HG03565 (cell line): Measurements from ENCODE around the gene KRTAP6-2.

Experiments used
- ATAC-seq: cut with Tn5 transposase; IDR thresholded peaks from one replicate; pipeline ENCODE4 v1.9.1; 2021; ENCODE audit warnings: mild to moderate bottlenecking, moderate library complexity; ENCODE audit not compliant: unreplicated experiment

KRTAP6-2 gene, protein sequence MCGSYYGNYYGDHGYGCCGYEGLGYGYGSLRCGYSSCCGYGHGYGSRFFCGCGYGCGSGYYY

DNA sequence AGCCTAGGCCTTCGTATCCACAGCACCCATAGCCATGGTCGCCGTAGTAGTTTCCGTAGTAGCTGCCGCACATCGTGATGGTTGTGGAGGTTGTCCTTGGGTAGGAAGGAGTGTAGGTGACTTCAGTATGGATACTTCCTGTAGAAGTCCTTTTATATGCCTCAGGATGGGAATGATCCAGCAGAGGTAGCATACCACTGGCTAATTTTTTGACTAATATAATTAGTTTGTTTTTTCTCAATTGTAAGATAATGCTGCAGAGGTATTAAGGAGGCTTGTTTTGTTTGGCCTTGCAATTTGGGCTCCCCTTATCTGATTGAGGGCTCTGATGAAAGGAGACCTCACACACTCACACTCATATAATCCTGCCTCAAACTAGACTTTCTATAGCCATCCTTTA, at the start of gene KRTAP6-2:
TSS of gene KRTAP6-2 (minus strand) at position 101 of the 400 bp plus-strand sequence. CDS start at position 73, 28 bp downstream.
- ATAC-seq: no peak

DNA sequence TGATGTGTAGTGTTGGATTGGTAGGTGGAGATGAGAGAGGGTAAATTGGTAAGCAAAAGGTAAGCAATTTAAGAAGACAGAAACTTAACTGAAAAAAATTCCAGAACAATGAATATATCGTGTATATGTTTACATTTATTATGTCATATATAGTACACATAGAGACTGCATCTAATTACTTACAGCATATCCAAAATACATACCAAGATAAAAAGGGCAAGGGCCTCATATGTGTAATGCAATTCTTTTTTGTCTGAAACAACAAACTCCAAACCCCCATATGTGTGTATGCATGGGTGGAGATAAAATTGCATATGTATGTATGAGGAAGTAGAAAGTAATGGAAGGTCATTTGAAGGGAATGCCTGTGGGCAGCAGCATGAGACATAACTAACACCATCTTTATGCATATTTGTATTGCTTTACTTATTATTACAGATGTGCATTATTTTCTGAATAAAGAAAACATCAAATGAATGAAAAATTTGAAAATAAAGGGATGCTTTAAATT, 48.3 kb upstream of the KRTAP6-2 start:
- no peak for ATAC-seq

DNA sequence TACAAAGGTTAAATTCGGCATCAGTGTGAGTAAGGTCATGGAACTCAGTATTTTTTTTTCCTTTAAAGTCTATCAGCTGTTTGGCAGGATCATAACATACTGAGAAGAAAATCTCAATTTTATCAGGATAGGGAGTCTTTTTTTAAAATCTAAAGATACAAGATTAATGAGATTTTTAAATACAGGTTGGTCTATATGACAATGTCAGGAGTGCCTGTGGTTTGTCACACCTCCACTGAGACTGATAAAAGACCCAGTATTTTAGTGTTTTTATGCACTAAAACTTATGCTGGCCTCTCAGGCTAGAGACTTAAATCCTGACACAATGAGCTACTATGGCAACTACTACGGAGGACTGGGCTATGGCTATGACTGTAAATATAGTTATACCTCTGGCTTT, 43.9 kb upstream of the KRTAP6-2 start, which contains the start of gene KRTAP20-3:
TSS of gene KRTAP20-3 (plus strand) at position 301 of the 400 bp plus-strand sequence.
- ATAC-seq: no peak

DNA sequence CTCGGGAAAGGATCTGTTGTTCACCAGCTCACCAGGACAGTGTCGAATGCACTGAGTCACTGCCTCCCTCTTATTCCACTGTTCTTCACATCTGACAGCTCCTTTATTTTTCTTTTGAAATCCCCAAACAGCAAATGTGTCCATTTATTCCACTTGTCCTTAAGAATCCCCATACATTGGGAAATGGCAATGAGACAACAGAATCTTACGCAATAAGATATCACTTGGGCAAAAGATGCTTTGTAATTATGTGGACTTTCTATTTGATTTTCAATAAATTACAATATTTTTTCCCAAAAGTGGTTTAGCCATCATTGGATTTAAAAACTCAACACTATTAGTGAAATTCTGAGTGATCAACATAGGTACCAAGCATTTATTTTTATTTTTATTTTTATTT, 40.0 kb upstream of the KRTAP6-2 start:
- ATAC-seq: no peak

DNA sequence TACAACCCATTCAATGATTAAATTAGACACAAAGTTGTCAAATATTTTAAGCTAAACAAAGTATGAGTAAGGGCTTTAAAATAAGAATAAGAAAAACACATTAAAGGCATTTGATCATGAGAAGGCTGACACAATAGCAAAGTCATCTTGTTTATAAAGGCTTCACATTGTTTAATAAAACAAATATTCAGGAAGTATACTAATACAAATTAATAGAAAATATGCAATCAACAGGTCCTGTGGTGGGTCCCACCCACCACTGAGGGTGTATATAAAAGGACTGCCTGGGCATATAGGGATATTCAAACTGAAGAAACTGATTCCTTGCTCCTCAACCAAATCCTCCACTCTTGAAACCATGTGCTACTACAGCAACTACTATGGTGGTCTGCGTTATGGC, 36.2 kb upstream of the KRTAP6-2 start, which contains the start of gene KRTAP20-2:
TSS of gene KRTAP20-2 (plus strand) at position 301 of the 400 bp plus-strand sequence. CDS start at position 359, 58 bp downstream.
- no peak for ATAC-seq

DNA sequence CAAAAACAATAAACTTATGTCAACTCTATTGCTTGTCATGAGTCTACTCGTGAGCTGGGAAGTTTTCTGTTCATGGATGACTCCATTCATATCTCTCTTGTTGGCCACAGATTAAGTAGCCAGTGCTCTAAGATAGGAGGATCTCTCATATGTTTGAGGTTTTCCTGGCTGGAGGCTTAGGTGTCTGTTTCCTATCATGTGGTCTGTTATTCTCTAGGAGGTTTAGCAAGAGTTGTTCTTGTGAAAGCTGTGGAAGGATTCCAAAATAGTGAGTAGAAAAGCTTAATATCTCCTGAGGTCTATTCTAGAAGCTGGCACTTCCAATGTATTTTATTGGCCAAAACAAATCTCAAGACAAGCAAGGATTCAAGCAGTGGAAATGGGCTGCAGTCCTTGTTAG, 30.5 kb upstream of the KRTAP6-2 start:
- no peak for ATAC-seq

DNA sequence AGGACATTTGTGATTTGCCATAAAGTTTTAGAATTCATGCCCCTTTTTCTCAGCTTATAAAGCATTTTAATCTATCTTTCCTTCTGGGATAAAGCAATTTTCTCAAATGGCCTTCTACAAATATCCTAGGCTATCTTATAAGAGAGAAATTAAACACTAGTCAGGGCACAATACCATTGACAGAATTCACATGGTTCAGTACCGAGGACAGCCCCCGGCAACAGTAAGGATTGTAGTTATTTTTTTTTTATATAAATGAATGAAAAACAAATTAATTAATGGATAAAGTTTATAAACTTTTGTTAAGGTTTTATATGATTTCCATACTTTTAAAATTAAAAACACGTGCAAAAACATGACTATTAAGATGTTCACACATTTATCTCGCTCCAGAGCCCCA, 29.4 kb upstream of the KRTAP6-2 start:
- ATAC-seq: no peak

DNA sequence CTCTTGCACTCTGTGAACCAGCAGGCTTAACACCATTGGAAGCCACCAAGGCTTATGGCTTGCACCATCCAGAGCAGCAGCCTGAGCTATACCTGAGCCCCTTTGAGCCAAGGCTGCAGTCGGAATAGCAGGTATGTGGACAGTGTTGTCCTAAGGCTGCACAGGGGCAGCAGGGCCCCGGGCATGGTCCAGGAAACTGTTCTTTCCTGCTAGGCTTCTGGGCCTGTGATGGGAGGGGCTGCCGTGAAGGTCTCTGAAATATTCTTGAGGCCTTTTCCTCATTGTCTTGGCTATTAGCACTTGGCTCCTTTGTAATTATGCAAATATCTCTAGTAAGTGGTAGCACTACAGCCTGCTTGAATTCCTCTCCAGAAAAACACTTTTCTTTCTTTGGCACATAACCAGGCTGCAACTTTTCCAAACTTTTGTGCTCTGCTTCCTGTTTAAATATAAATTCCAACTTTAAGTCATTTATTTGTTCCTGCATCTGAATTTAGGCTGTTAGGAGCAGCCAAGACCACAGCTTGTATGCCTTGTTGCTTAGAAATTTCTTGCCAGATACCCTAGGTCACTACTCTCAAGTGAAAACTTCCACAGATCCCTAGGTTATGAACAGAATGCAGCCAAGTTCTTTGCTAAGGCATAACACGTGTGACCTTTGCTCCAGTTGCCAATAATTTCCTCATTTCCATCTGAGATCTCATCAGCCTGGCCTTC, 26.9 kb upstream of the KRTAP6-2 start:
- no peak for ATAC-seq

DNA sequence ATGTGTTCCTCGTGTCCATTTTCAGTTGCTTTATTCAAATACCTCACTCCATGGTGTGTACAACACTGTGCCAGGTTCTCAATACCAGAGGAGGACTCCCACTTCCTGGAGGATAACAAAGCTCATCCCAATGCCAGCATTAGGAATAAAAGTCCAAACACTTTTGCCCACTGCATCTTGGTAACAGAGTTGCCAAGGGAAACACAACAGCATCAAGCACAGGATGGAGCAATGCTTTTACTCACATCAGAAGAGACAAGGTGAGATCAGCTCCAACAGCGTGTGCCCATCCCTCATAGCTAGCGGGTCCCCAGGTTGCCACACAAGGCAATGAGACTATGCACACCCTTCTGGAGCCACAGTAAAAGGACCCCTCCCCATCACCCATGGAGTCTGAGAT, 24.7 kb upstream of the KRTAP6-2 start:
- no peak for ATAC-seq

DNA sequence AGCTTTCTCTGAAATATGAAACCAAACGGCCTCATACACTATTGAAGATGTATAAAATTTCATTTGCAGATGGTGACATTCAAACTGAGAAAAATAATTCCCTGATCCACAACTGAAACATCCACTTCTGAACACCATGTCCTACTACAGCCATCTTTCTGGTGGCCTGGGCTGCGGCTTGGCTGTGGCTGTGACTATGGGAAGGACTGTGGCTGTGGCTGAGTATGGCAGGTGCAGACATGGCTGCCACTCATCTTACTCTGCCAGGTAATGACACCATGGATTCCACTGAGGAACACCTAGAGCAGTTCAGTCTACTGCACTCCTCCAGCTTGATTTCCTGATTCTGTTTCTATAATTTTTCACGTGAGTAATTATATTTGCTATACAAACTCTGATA, 21.8 kb upstream of the KRTAP6-2 start, which contains the start of gene KRTAP20-4:
TSS of gene KRTAP20-4 (plus strand) at position 106 of the 400 bp plus-strand sequence.
- no peak for ATAC-seq

DNA sequence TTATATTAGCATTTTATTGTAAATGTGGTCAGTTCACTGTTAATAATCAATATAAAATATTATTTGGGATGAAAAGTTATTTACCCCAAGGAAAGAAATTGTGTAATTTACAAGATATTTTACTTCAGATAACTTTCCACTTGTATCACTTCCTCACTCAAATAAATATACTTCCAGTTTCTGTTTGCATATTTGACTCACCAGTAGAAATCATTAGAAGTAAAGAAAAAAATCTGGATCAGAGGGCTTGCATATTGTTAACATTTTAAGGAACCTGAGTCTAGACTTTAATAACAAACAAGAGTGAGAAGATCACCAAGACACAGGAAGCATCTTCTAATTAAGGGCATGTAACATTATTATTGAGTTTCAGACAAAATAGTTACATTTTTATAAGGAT, 21.4 kb upstream of the KRTAP6-2 start:
- no peak for ATAC-seq

DNA sequence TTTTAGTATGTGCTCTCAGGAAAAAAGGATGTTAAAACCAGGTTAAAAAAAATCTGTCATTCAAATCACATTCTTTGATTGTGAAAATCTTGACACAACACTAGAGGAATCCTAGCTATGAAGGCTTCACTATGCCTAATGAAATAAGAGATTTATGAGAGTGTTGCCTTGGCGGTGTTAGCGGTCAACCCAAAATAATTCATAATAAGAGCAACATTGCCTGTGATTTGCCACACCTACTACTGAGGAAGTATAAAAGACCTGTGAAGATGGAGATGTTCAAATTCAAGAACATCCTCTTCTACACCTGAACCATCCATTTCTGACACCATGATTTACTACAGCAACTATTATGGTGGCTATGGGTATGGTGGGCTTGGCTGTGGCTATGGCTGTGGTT, 17.4 kb upstream of the KRTAP6-2 start, which contains the start of gene KRTAP20-1:
TSS of gene KRTAP20-1 (plus strand) at position 301 of the 400 bp plus-strand sequence. CDS start at position 331, 30 bp downstream.
- ATAC-seq: no peak

DNA sequence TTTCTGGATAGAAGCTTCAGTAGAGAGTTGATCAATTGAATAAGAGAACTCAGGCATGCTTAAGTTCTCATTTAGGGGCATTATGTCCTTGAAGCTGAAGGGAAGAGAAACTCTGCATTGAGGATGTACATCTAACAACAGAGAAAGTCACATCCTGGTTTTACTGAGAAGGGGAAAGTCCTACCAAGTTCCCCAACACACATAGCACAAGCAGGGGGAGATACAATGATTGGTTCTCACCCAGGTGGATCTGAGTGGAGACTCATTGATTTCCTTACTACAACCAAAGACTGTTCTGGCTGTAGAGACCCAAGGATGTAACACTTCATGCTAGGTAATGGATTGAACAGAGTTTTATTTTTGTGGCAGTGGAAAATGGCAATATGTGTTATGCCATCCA, 16.5 kb upstream of the KRTAP6-2 start:
- ATAC-seq: no peak

DNA sequence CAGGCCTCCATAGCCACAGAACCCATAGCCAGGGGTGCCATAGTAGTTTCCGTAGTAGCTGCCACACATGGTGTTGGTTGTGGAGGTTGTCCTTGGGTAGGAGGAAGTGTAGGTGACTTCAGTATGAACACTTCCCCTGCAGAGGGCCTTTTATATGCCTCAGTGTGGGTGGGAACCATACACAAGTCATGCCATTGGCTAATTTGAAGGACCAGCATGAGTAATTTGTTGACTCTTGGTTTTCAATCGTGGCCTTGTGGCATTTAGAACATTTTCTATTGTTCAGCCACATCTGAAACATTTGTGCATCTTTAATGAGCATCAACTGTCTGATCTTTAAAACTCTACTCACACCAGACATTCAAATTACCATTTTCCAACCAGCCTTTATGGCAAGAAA, 15.1 kb upstream of the KRTAP6-2 start, which contains the start of gene KRTAP6-1:
TSS of gene KRTAP6-1 (minus strand) at position 95 of the 400 bp plus-strand sequence. CDS start at position 69, 26 bp downstream.
- ATAC-seq: no peak

DNA sequence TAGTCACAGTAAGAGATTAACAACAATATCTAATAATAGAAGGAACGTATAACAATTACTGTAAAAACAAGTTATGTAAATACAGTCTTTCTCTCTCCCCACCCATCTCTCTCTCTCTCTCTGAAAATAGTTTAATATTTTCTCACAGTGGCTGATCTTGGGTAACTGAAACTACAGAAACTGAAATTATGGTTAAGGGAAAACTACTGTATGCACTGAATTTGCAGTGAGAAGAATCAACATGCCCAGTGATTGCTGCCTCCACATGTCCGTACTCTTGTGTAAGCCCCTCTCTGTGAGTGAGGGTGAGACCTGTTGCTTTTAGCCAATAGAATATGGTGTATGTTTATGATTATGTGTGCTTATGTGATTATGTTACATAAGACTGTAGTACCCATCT, 13.4 kb upstream of the KRTAP6-2 start:
- no peak for ATAC-seq

DNA sequence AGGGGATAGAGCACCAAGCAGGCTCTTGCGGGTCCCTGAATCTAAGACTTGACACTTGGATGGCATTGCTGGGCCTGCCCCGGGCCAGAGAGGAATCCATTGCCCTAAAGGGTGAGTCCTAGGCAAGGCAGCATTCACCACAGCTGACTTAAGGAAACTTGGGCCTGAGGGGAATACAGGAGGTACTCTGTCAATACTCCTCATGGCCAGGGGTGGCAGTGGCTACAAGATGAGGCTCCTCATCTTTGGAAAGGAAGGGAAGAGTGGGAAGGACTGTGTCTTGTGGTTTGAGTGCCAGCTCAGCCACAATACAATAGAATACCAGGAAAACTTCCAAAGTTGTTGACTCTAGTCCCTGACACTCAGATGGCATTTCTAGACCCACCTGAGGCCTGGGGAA, 7.3 kb upstream of the KRTAP6-2 start:
- no peak for ATAC-seq

DNA sequence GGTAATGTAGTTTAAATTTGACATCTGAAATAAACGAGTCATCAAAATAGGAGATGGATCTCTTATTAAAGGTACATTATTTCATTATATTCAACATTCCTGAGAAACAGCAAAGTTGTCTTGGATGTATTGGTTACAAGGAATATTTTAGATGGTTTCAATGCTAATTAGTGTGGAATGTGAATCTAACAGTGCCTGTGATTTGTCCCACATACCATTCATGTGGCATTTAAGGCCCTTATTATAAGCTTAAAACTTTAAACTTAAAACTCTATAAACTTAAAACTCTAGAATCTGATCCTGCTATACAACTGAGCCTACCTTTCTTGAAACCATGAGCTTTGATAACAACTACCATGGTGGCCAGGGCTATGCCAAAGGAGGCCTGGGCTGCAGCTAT, 2.1 kb upstream of the KRTAP6-2 start, which contains the start of gene KRTAP22-1:
TSS of gene KRTAP22-1 (plus strand) at position 301 of the 400 bp plus-strand sequence.
- ATAC-seq: no peak

DNA sequence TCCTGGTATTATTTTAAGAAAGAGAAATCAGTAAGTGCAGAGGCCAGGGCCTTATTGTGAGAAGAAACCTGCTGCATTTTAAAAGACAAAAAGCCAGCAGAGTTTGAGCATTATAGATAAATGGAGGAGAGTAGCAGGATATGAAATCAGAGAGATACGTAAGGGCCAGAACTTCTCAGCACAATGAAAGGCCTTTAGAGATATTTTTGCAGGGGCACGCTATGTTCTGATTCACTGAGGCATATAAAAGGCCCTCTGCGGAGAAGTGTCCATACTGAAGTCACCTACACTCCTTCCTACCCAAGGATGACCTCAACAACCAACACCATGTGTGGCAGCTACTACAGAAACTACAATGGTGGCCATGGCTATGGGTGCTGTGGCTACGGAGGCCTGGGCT, 6.6 kb downstream of the KRTAP6-2 start, which contains the start of gene KRTAP6-3:
TSS of gene KRTAP6-3 (plus strand) at position 301 of the 400 bp plus-strand sequence. CDS start at position 307, 6 bp downstream.
- ATAC-seq: no peak

DNA sequence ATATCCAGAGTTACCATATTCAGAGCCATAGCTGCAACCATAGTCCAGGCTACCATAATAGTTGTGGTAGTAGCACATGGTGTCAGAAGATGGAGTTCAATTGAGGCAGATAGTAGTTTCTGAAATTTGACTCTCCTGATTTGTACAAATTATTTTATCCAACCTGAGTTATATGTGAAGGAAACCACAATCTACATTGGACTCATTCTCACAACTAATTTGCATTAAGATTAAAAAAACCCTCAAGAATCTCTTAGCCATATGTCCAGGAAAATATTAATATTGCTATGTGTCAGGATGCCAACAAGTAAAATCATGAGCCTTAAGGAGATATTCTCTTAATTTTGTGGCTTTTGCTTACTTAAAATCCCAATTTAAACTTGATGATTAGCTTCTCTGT, 8.4 kb downstream of the KRTAP6-2 start, which contains the start of gene KRTAP22-2:
TSS of gene KRTAP22-2 (minus strand) at position 101 of the 400 bp plus-strand sequence.
- no peak for ATAC-seq

DNA sequence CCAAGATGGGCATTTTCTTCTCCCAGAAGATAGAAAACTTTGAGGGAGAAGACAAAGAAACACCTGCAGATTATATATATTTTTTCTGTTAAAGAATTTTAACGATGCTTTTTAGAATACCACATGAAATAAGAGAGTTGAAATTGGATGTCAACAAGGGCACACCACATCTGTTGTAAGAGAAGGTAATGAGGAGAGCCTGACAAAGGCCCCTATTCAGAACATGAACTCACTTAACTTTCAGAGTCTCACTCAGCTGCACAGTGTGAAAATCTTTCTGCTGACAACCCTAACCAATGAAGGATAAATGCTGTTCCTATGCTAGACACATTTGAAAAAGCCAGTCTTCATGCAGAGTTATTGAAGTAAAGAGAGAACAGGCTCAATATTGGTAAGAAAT, 15.8 kb downstream of the KRTAP6-2 start:
- ATAC-seq: no peak

DNA sequence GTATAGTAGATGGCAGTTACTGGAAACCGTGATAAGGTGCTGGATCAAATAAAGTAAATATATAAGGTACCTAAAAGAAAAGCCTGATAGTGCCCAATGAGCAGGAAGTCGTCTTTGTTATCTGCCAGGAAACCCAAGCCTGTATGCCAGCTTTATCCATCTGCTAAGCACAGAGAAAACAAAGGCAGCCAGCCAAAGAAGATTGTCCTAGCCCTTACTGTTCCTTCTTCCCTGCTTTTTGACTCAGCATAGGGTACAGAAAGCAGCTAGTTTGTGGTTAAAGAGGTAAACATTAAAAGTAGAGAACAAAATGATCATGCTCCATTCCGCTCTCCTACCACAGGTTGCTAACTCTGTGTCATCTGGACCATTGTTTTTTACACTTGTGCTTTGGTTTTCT, 18.6 kb downstream of the KRTAP6-2 start:
- no peak for ATAC-seq

DNA sequence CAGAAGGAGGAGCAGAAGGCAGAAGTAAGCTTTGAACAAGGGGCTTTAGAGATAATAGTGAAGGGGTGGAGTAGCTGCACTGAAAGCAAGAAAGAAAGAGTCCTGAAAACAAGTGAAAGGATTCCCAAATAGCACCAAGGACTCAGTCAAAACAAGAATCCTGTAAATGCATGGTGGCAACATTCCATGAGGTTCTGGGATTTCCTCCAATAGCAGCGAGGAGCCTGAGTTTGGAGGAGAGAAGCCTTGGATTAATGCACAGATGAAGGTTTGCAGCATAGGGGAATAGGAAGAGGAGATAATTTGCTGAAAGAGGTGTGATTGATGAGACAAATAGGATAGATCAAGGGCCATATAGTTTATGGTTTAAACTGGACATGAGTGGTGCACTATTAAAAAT, 19.4 kb downstream of the KRTAP6-2 start:
- no peak for ATAC-seq
